ENCODE measurements around the gene STARD13. TPM values are rescaled to one million over a fixed set of nuclear protein-coding genes. Genes with fewer than 3 reads are reported as not detected.

The STARD13 gene
- total RNA-seq, 4 donors from 2014 or later, result 52.0 to 114 (median 89.2) TPM

GRCh38 chr13:33208290-33209220 is 77.0 kb downstream of the STARD13 start:
- no peaks in the 10 kb centered on the region for H3K36me3 ChIP-seq
- intact Hi-C loops (cut with DNase I), result no loop called here
- H3K4me3 ChIP-seq (replicated peaks in 1 of 3), result no peak overlapping the region
- H3K4me1 ChIP-seq, result peaks cover 36 to 40% of the 10 kb centered on the region in 2 donors
- no peak for DNase-seq
- peak overlapping the region in 2 of 3 donors; percentile 57 to 64 for H3K27ac ChIP-seq
- no peaks in the 10 kb centered on the region for H3K9me3 ChIP-seq
- TF ChIP-seq POLR2A (IDR thresholded peaks at IDR 0.05) (no peak), CTCF (IDR thresholded peaks at IDR 0.05) (no peak)
- H3K27me3 ChIP-seq, result no peaks in the 10 kb centered on the region
- 78 to 88% methylated on average over 6 of the region's 6 CpGs for WGBS, 2 donors

GRCh38 chr13:33207615-33207961 is 78.0 kb downstream of the STARD13 start:
- WGBS, 2 donors, result 38 to 44% methylated on average over 3 of the region's 3 CpGs
- Histone ChIP-seq H3K4me1 (peaks cover 35 to 41% of the 10 kb centered on the region in 2 donors), H3K27me3 (no peaks in the 10 kb centered on the region), H3K9me3 (no peaks in the 10 kb centered on the region), H3K4me3 (replicated peaks in 1 of 3) (no peak overlapping the region), H3K27ac (peak overlapping the region in 2 of 3 donors; percentile 57 to 64), H3K36me3 (no peaks in the 10 kb centered on the region)
- DNase-seq, result peak; percentile 16 to 25
- intact Hi-C loops (cut with DNase I), result no loop called here
- no peak for TF ChIP-seq CTCF (IDR thresholded peaks at IDR 0.05)

DNA sequence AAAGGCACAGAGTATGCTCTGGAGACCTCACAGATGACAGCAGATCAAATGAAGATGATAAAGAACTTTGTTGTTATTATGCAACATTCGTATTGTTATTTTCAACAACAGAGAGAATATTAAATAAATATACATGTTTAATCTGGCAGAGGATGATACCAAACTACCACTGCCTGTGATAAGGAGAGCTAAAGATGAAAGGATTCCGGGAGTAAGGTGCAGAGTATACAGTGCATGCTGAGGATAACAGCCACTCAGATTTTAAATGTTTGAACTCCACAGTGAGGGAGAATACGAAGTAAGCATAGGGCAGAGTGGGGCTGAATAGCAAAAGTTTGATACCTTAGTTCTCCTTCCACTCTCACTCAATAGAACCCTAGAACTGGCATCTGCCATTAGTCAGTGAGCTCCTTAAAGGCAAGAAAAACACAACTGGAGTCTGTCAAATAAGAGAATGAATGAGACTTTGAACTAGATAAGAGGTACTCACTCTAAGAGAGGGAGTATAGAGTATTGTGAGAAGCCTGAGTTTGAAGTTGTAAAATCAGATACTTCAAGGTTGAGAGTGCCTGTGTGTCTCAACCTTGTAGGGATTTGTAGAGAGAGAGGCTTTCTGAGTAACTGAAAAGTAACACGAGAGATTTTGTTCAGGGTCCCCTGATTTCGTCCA is 78.5 kb downstream of the STARD13 start:
- DNase-seq, result no peak
- 57 to 67% methylated on average over 5 of the region's 5 CpGs for whole genome bisulfite sequencing, 2 donors
- peaks cover 35 to 41% of the 10 kb centered on the region in 2 donors for H3K4me1 ChIP-seq
- no peaks in the 10 kb centered on the region for H3K36me3 ChIP-seq
- H3K9me3 ChIP-seq, result no peaks in the 10 kb centered on the region
- no peaks in the 10 kb centered on the region for H3K27me3 ChIP-seq
- intact Hi-C loops (cut with DNase I), result no loop called here
- no peak for TF ChIP-seq CTCF (IDR thresholded peaks at IDR 0.05)
- TF ChIP-seq POLR2A (IDR thresholded peaks at IDR 0.05), result no peak
- no peak overlapping the region for H3K4me3 ChIP-seq (replicated peaks in 1 of 3)
- H3K27ac ChIP-seq, result peak overlapping the region in 2 of 3 donors; percentile 57 to 64

DNA sequence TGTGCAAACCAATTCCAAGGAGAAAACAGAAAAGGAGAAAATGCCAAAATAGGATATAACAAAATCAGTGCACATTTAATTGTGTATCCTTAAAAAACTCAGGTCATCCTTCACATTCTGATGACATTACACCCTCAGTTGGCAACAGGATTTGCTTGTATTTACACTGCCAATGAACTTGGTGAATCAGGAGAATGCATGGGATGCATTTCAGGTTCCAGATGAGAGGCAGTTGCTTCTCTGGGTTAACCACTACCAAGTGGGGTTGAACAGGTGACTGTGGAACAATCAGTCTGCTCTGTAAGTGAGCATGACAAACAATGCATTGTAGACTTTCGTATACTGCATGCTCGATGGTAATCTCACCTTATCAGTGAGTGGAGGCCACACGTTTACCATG is 79.1 kb downstream of the STARD13 start:
- intact Hi-C loops (cut with DNase I), result no loop called here
- peak overlapping the region in 2 of 3 donors; percentile 57 to 64 for H3K27ac ChIP-seq
- no peak for DNase-seq
- TF ChIP-seq POLR2A (IDR thresholded peaks at IDR 0.05) (no peak), CTCF (IDR thresholded peaks at IDR 0.05) (no peak)
- H3K27me3 ChIP-seq, result no peaks in the 10 kb centered on the region
- no peaks in the 10 kb centered on the region for H3K36me3 ChIP-seq
- WGBS, 2 donors, result 82 to 93% methylated on average over 3 of the region's 3 CpGs
- H3K9me3 ChIP-seq, result no peaks in the 10 kb centered on the region
- peaks cover 35 to 41% of the 10 kb centered on the region in 2 donors for H3K4me1 ChIP-seq
- H3K4me3 ChIP-seq (replicated peaks in 1 of 3), result no peak overlapping the region

DNA sequence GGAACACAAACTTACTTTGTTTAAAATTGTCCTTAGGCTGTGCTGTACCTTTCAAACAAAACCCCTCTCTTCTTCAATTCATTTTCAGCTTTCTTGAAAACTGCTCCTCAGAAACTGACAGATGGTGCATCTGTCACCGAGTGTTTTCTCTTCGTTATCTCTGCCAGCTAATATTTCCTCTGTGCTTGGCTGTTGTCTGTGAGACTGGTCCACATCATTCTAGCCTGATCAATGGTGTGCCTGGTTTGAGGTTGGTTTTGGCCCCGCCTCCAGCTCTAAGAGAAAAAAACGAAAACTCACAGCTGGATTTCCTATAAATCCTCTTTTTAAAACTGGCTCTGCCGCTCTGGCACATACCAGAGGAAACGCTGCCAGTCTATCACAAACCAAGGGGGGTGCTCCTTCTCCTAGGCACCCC is 79.7 kb downstream of the STARD13 start:
- no peak for TF ChIP-seq CTCF (IDR thresholded peaks at IDR 0.05)
- TF ChIP-seq POLR2A (IDR thresholded peaks at IDR 0.05), result no peak
- H3K27ac ChIP-seq, result peak overlapping the region in 2 of 3 donors; percentile 57 to 64
- peaks cover 35 to 41% of the 10 kb centered on the region in 2 donors for H3K4me1 ChIP-seq
- no peaks in the 10 kb centered on the region for H3K27me3 ChIP-seq
- no peaks in the 10 kb centered on the region for H3K9me3 ChIP-seq
- WGBS, 2 donors, result 44 to 70% methylated on average over 6 of the region's 6 CpGs
- no peaks in the 10 kb centered on the region for H3K36me3 ChIP-seq
- intact Hi-C loops (cut with DNase I), result no loop called here
- no peak overlapping the region for H3K4me3 ChIP-seq (replicated peaks in 1 of 3)
- DNase-seq, result no peak
